DMS79 treated with DMSO at 0.1 percent for 48 hours (cell line): ENCODE results near the gene GPS1.

Experiments
- DNase-seq: peaks from one replicate; lab custom pipeline; 2025; lab: John Stamatoyannopoulos, UW

GPS1 gene

DNA sequence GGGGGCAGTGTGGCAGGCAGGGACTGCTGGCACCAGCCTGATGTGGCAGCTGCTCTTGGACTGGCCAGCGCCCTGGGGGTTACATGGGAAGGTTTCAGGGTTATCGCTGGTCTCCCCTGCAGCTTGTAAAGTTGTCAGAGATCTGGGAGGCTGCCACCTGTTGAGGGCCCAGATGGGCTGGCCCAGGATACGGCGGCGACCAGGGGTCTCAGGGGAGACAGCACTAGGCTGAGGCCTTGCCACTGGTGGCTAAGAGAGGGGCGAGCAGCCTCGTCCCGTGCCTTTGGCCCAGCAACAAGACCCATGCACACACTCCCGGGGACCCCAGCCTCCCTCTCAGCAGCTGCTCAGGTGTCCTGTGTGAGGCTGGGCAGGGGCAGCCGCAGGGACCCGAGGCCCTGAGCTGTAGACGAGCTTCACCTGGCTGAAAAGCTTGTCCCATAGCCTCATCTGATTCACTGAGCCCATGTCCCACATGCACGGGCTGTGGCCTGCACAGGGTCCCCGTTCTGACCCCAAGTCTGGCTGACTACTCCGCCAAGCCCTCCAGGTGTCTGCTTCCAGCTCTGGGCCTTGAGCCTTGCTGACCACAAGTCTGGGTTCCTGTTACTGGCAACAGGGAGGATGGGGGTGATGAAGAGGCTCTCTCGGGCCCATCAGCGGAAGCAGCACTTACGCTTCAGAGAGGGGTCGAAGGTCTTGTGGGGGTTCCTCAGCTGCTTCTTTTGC is 7.7 kb downstream of the GPS1 start:
- DNase-seq = no peak

DNA sequence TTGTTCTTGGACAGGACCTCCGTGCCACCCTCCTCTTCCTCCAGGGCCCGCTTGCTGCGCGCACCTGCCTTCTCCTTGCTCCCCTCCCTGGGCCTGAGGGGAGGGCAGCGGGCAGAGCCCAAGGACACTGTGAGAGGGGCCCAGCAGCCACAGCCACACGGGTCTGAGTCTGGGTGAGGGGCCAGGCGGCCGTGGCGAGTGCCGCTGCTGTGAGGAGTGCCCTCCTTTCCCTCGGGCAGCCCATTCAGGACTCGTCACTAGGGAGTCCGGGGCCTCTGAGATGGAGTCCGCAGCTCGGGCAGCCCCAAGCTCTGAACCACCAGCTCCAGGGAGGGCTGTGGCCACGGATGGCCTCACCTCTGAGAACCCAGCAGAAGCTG is 8.3 kb downstream of the GPS1 start:
- DNase-seq = no peak

DNA sequence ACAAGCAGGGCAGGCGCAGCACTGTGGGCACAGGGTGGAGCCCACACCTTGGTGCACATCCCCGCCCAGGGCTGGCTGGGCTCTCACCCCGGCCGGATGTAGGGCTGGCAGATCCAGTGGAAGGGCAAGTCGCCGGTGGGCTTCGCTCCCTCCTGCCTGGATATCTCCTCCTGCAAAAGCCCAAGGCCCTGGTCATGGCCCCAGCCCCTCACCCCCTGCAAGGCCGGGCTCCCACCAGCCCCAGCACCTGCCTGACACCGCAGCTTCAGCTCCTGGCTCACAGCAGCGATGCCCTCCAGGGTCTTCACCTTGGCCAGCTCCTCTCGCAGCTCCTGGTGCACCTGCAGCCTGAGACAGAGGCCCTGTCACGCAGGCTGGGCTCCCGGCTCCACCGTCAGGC is 8.9 kb downstream of the GPS1 start:
- DNase-seq = no peak

DNA sequence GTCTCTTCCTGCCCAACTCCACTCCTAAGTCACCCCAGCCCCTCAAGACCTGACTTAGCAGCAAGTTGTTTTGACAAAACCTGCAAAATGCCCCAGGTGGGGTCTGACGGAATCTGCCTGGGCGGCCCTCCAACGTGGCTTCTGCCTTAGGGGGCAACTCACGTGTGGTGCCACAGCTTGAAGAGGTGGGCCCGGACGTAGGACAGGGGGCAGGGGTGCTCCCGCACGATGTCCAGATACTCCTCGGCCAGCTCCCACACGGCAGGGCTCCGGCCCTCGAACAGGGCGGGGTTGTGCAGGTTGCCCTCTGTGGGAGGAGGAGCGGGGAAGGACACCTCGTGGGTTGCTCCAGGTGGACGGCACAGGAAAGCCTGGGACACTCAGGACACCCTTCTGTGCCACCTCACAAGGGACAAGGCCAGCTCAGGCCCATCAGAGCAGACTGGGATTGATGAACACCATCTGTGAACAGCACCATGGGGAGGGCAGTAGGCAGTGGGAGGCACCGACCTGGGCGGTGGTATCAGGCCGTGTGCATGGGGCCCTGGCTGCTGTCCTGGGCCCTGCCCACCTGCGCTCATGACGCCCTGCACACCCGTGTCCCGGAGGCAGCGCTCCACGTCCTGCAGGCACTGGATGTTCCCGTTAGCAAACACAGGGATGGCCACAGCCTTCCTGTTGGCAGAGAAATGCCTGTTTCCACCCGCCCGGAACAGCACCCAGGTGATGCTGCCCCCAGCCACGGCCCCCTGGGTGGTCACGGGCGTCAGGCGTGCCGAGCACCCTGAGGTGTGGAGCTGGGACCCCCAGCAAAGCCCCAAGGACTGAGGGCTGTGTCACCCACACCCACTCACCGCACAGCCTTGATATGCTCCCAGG is 9.6 kb downstream of the GPS1 start:
- no peak for DNase-seq

DNA sequence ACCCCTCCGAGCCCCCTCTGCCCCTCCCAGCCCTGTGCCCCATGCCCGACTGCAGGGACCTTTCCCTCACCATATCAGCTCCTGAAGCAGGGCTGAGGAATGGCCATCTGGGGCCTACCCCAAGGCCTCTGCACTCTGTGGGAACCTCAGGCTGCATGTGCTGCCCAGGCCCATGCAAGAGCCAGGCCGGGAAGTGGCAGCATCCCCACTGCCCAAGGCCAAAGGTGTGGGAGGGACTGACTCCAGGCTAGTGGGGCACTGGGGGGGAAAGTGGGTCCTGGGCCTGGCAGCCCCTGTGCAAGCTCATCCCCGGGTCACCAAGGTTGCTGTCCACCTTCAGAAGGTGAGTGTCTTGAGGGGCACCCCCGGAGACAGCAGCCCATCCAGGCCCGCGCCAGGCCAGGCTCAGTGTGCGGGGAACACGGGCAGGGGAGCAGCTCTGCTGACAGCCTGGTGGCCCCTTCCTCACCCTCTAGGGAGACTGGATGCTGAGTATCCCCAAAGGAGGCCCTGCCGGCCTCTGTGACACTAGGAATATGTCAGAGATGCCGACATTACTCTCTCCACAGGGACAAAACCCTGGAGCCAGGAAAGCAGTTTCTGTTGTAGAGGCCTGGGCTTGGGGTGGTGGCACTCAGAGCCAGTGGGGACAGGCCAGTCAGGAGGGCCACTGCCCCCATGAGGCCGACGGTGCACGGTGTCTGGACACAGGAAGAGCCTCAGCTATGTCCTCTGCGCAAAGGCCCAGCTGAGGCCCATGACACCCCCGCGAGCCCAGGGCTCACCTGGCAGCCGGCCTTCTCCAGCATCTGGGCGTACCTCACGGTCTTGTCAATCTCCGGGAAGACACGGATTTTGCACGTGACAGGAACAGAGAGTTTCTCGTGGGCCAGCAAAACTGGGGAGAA is 10.6 kb downstream of the GPS1 start:
- DNase-seq = no peak

DNA sequence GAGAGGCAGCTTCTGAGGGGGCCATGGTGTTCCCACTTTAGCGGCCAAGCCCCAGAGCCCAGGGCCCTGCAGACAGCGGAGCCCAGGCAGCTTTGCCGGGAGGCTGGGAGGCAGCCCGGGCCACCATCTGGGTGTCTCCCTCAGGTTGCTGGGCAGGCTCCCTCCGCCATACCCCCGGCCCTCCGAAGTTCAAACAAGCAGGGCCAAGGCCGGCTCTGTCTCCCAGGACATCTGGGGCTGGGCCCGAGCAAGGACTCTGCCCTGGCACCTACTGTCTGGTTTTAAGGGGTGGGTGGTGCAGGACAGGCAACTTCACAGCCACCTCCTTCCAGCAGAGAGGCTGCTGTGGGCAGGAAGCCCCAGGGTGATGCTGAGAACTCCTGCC is 11.3 kb downstream of the GPS1 start:
- no peak for DNase-seq

DNA sequence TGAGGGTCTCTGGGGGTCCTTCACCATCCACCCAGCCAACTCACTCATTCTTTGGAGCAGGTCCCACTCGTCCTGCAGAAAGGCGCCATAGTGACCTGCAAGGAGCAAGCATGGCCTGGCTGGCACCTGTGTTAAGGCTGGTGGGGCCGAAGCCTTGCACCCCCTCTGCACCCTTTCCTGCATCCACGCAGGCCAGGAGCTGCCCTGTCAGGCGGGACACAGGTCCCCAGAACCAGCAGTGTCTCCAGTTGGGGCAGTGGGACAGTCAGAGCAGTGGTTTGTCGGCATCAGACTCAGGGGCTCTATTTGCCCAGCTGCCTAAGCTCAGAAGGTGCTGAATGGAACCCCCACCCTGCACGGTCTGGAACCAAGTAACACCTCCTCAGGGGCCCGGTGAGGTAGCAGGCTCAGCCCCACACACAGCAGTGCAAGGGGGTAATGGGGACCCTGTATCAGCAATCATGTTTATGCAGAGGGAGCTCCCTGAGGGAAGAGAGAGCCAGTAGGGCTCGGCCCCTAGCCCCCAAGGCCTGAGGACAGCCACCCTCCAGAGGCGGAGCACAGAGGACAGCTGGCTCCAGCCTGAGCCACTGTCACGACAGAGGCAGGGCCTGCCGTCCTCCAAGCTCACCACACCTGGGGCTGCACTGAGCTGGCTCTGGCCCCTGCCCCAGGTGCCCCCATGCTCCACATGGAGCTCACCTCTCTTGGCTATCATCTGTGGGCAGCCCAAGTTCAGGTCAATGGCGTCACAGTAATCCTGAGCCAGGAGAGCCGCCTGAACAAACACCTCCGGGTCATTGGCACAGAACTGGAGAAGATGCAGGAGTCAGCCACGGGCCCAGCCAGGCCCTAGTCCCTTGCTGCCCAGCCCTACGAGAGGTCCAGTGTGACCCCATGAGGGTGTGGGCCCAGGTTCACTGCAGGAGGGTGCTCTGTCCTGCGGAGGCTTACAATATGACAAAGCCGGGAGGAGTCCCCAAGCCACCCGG is 12.0 kb downstream of the GPS1 start:
- no peak for DNase-seq

DNA sequence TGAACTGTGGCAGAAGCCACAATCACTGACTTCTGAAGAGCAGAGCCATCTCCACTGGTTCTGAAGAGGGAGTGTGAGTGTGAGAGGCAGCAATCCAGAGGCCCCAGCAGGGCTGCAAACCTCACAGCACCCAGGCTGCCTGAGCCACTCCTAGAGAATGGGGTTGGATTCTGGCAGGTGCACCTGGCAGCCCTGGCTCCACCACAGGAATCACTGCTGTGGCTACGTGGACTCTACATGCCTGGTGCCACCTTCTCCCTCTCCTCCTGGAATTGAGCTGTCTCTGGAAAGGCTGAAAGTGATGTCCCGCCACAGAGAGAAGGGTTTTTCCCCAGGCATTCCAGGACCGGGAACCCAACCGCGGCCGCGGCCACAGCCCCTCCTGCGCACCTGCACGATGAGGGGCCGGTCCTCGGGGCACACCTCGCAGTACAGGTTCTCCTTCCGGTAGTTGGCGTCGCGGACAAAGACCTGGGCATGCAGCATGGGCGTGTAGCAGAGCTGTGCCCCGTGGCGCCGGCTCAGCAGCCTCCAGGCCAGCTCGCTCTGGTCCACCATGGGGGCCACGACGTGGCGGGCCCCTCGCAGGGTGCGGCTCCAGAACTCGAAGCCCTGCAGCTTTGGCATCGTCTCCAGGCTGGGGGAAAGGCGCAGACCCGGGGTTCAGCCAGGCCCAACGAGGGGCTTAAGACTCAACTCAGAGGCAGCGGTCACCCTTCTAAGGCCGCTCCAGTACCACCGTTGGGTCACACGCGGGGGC is 12.9 kb downstream of the GPS1 start:
- DNase-seq = no peak

DNA sequence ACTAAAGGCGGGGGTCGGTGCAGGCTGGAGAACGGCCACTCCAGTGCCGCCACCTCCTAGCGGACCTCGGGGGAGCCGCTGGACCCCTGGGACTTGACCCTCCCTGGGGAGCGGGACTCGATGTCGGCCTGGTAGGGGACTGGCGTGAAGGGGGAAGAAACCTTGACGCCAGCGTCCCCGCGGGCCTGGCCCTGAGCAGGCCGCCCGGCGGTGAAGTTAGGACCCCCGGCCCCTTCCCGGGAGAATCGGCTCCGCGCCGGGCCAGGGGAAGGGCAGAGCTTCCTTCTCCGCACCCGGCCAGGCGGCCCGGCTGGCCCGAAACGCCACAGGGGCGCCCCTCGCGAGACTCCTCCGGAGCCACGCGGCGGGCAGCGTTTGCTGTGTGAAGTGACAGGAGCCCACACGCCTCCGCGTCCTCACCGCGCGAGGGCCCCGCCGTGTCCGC is 13.5 kb downstream of the GPS1 start:
- DNase-seq = no peak

DNA sequence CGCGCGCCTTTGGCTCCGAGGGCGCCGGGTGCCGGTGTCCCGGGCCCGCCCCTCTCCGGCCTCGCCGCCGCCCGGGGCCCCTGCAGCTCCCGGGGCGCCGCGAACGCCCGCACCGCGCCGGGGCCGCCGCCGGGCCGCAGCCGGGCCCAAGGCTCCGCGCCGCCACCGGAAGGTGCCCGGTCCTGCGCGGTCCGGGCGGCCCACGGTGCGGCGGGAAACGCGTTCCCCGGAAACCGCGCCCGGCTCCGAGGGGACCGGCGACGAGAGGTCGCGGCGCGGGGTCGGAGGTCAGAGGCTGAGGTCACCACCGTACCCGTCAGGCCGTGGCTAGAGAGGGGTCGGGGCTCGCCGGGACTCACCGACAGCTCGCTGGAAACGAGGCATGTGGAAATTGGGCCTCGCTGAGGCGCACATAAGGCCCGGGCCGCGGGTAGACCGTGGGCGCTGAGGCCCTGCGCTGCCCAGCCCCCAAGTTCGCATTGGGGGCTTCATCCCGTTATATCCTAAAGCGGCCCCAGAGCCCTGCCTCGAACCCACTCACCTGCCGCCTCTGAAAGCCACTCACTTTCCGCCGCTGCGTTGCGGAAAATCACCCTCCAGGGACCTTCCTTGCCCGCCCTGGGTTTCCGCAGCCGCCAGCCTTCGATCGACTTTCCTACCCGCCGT is 14.1 kb downstream of the GPS1 start, which contains the start of gene DUS1L:
TSS of gene DUS1L (minus strand) at position 167 of the 666 bp plus-strand sequence. CDS start 745 bp downstream, outside the sequence.
- no peak for DNase-seq

DNA sequence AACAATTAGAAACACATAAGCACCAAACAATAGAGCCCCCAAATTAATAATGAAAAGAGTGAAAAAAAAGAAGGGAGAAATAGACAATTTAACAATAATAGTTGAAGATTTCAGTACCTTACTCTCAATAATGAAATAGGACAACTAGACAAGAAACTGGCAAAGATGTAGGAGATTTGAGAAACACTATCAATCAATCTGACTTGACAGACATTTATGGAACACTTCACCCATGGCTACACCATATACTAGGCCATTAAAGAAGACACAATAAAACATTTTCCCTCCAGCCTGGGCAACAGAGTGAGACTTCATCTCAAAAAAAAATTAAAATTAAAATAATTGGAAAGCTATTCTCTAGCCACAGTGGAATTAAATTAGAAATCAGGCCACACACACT is 18.9 kb downstream of the GPS1 start:
- DNase-seq = no peak

DNA sequence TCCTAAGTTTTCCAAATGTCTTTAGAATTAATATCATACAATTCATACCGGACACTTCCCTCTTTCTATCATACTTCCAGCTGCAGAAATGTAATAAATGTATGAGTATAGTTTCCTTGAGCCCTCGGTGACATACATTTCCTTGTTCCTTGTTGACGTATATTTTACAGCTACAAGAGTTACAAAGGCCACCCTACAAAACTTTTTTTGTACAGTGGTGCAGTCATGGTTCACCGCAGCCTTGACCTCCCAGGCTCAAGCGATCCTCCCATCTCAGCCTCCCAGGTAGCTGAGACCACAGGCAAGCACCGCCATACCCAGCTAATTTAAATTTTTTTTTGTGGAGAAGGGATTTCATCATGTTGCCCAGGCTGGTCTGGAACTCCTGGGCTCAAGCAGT is 21.1 kb downstream of the GPS1 start:
- no peak for DNase-seq

DNA sequence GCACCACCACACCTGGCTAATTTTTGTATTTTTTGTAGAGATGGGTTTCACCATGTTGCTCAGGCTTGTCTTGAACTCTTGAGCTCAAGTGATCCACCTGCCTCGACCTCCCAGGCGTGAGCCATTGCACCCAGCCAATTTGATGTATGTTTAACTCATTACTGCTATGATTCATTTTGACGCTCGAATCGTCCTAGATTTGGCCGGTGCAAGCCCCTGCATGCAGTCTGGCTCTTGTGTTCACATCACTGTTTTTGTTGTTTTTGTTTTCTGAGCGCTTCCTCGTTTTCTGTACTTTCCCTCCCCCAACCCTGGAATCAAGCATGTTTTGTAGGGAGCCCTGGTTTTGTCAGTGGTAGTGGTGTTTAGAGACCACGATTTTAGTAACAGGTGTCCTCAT is 21.7 kb downstream of the GPS1 start:
- no peak for DNase-seq

DNA sequence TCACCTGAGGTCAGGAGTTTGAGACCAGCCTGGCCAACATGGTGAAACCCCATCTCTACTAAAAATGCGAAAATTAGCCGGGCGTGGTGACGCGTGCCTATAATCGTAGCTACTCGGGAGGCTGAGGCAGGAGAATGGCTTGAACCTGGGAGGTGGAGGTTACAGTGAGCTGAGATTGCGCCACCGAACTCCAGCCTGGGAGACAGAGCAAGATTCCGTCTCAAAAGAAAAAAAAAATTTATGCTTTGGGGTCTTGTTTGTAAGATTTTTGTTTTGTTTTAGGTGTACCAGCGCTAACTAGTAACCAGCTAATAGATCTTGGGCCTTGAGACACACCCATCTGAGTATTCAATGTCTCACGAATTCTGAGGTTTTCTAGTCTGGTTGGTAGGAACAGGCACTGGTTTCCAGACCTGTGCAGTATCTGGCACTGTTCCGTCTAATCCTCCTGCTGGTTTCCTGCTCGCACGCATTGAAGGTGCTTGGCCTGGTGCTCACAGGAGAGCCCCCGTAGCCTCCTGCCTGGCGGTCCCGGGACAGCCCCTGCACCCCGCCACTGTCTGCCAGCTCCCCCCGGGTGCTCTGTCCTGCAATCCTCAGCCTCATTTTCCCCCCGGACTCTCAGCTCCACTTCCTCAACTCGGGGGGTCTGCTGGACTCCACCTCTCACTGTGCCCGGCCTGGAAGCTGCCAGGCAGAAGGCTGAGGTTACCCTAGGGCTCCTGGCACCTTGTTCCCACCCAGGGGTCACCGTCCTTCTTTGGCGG is 24.5 kb downstream of the GPS1 start:
- no peak for DNase-seq

DNA sequence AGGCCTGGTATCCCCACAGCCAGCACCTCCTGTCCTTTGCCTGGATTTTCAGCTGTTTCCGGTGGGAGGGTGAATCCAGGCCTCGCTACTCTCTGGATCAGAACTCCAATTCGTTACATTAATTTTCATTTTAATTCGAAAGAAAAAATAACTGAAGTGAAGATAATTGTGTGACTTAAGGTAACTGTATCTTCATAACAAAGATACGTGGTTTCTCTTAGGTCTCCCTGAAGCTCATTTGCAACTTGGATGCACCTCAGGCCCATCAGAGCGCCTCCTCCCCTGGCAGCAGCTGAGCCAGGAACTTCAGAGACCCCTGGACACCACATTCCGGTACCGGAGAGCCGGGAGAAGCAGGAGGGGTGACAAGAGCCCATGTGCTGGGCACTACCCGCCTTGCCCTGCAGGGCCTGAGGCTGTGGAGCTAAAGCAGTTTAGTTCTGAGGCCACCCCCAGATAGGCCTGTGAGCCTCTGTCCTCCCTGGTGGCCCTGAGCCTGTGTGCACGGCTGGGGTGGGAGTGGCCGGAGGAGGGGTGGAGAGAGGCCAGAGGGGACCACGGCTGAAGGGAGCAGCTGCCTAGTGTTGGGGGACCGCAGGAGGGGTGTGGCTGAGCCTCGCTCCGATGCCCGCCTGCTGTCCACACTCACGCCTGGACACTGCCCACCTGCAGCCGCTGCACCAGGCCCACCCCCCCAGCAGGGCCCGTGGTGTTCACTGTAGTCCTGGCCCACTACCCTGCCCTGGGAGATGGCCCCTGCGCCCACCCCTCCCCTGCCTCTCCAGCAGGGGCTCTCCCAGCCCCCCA is 25.3 kb downstream of the GPS1 start:
- DNase-seq = no peak

DNA sequence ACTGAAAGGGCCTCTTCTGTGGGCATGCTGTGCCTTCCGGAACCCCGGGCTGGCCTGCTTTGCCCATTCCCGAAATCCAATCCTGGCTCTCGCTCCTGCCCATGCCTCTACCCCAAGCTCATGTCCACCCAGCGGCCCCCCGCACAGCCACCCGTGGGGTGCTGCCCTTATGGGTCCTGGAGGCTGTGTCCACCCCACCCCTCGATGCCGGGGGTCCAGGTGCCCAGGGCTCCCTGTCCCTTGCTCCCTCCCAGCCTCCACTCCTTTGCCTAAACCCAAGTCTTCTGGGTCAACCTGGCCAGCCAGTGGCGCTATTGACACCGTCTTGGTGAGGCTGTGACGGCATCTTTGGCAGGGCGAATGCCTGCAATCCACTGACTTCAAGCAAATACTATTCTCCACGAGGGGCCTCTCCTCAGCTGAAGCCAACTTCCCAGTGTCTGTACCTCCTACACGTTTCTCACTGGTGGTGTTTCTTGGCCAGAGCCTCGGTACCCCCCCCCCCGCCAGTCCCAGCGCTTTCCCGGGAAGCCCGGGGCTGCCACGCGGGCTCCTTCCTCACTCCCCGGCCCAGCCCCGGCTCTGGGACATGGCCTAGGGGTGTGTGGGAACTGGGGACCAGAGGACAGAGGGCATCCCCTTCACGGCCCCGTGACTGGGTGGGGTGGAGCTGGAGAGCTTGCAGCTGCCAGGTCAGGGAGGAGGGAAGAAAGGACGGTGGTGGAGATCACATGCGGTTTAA is 26.1 kb downstream of the GPS1 start:
- no peak for DNase-seq

DNA sequence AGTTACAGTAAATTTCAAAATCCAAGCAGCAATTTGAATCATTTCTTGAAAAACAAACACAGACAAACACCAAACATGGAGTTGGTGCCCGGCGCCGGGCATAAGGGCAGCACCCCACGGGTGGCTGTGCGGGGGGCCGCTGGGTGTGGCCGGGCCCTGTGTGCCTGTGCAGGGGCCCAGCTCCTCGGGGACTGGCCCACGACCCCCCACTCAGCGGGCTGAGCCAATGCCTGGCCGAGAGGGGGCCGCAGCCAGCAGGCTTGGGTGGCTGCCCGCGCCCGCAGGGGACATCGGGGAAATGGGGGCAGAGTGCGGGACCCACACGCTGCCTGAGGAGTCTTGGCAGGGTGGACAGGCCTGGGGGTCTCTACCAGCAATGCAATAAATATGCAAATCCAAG is 26.7 kb downstream of the GPS1 start:
- no peak for DNase-seq
